Calu3 (cell line): ENCODE measurements around the gene OR2AG2. TPM values are rescaled to one million over a fixed set of nuclear protein-coding genes. Genes with fewer than 3 reads are reported as not detected.

Experiments
- BruUV-seq: library from RNA; stranded (reverse); fragments of 400-500 nt; replicated peaks from 2 replicates; lab custom pipeline; 2021; lab: Mats Ljungman, UMichigan
- CTCF ChIA-PET: fragments of 300-600 bp; sonication (Branson Sonifier 250); formaldehyde crosslinking; loops from one replicate; lab custom pipeline; 2022; ENCODE audit warnings: antibody characterized with exemption; lab: Charles Lee
- DNase-seq: peaks from one replicate; pipeline ENCODE4 v3.0.0; 2022
- H3K27ac Mint-ChIP-seq: one replicate; pipeline ENCODE4 v1.8.0; 2022; ENCODE audit warnings: mixed read lengths; ENCODE audit not compliant: unreplicated experiment
- H3K27me3 Mint-ChIP-seq: one replicate; pipeline ENCODE4 v1.8.0; 2022; ENCODE audit warnings: mixed read lengths; ENCODE audit not compliant: unreplicated experiment
- H3K36me3 Mint-ChIP-seq: one replicate; pipeline ENCODE4 v1.8.0; 2022; ENCODE audit warnings: mild to moderate bottlenecking, moderate library complexity, mixed read lengths; ENCODE audit not compliant: insufficient read depth, unreplicated experiment
- H3K4me1 Mint-ChIP-seq: one replicate; pipeline ENCODE4 v1.8.0; 2022; ENCODE audit warnings: mild to moderate bottlenecking, low read depth, mixed read lengths; ENCODE audit not compliant: unreplicated experiment
- H3K4me3 Mint-ChIP-seq: one replicate; pipeline ENCODE4 v1.8.0; 2022; ENCODE audit warnings: mild to moderate bottlenecking, low read depth, moderate library complexity, mixed read lengths; ENCODE audit not compliant: unreplicated experiment
- H3K9me3 Mint-ChIP-seq: one replicate; pipeline ENCODE4 v1.8.0; 2022; ENCODE audit warnings: low read depth, mixed read lengths; ENCODE audit not compliant: unreplicated experiment
- intact Hi-C: fragments of 100-400 bp; cut with micrococcal nuclease; formaldehyde crosslinking; loops from one replicate; pipeline ENCODE4 v1.10.0; 2022; ENCODE audit not compliant: unreplicated experiment
- total RNA-seq: library from RNA; stranded (reverse); gene quantifications from 2 replicates; pipeline ENCODE4 v1.2.3, GENCODE V29; 2022
- TF ChIP-seq, protein P1 (sequence below): fragments of 200-600 bp; IDR thresholded peaks from one replicate; pipeline ENCODE4 v1.8.0; 2022; ENCODE audit warnings: antibody characterized with exemption; ENCODE audit not compliant: unreplicated experiment

OR2AG2 gene
- total RNA-seq, 1 experiment from 2014 or later: not detected

DNA sequence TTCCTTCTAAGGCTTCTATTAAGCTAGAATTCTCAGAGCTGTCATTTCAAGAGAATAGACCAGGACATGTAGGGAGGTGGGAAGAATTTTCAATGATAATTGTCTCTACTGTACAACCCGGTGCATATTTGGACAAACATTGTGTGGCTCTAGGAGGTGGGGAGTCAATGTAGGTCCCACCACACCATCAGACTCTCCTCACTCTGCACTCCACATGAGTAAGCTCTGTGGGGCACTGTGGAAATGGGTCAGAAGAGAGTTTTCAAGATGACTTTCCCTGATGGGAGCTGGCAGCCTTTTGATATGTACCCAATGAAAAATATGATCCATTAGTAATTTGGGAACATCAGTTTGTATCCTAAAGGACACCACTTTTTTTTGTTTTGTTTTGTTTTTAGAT, 33.2 kb downstream of the OR2AG2 start:
- no TSS peak for BruUV-seq
- Mint-ChIP-seq H3K27ac (no peak overlapping the region), H3K27me3 (peaks cover 91% of the 10 kb centered on the region), H3K4me1 (no peaks in the 10 kb centered on the region), H3K9me3 (no peaks in the 10 kb centered on the region), H3K4me3 (no peak overlapping the region), H3K36me3 (no peaks in the 10 kb centered on the region)
- TF ChIP-seq, protein P1, sequence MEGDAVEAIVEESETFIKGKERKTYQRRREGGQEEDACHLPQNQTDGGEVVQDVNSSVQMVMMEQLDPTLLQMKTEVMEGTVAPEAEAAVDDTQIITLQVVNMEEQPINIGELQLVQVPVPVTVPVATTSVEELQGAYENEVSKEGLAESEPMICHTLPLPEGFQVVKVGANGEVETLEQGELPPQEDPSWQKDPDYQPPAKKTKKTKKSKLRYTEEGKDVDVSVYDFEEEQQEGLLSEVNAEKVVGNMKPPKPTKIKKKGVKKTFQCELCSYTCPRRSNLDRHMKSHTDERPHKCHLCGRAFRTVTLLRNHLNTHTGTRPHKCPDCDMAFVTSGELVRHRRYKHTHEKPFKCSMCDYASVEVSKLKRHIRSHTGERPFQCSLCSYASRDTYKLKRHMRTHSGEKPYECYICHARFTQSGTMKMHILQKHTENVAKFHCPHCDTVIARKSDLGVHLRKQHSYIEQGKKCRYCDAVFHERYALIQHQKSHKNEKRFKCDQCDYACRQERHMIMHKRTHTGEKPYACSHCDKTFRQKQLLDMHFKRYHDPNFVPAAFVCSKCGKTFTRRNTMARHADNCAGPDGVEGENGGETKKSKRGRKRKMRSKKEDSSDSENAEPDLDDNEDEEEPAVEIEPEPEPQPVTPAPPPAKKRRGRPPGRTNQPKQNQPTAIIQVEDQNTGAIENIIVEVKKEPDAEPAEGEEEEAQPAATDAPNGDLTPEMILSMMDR: no peak
- intact Hi-C loops: loop anchor here (1.0 kb wide), 1 partner anchor 19 kb away; no protein-coding TSS in a partner anchor
- no peak for DNase-seq
- CTCF ChIA-PET: no interaction called here

DNA sequence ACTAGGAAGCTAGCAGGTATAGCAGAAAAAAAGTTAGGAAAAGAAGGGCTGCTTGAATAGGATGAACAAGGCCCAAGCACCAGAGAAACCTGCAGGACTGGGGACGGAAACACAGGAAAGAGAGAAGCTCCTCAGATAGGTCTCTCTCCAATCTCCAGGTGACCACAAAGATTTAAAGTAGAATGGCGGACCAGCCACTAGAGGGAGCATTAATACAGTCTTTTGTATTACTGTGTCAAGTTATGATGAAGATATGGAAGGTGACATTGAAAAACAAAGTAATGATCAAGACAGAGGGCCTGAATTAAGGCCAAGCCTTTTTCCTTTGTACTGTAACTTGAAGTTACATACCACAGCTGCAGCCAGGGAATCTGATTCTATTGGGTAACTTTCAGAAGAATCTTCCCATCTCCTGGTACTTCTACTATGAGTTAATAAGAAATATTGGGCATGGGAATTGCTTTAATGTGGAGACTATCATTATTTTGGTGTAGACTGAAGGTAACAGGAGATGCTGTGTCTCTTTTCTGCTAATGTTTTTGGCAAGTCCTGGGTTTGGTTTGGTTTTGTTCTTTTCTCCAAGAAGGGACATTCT, 33.8 kb downstream of the OR2AG2 start:
- intact Hi-C loops: loop anchor here (1.0 kb wide), 1 partner anchor 19 kb away; no protein-coding TSS in a partner anchor
- no peaks in the 10 kb centered on the region for H3K4me1 Mint-ChIP-seq
- no peak overlapping the region for H3K27ac Mint-ChIP-seq
- CTCF ChIA-PET: interaction anchor here (0.7 kb wide), 2 partner anchors 14 to 17 kb away, joined by 3 read pairs; no protein-coding TSS in a partner anchor
- H3K4me3 Mint-ChIP-seq: no peak overlapping the region
- no peaks in the 10 kb centered on the region for H3K36me3 Mint-ChIP-seq
- TF ChIP-seq, protein P1: peak; percentile 29
- BruUV-seq: no TSS peak
- peak; percentile 50 for DNase-seq
- H3K9me3 Mint-ChIP-seq: no peaks in the 10 kb centered on the region
- peaks cover 86% of the 10 kb centered on the region for H3K27me3 Mint-ChIP-seq

DNA sequence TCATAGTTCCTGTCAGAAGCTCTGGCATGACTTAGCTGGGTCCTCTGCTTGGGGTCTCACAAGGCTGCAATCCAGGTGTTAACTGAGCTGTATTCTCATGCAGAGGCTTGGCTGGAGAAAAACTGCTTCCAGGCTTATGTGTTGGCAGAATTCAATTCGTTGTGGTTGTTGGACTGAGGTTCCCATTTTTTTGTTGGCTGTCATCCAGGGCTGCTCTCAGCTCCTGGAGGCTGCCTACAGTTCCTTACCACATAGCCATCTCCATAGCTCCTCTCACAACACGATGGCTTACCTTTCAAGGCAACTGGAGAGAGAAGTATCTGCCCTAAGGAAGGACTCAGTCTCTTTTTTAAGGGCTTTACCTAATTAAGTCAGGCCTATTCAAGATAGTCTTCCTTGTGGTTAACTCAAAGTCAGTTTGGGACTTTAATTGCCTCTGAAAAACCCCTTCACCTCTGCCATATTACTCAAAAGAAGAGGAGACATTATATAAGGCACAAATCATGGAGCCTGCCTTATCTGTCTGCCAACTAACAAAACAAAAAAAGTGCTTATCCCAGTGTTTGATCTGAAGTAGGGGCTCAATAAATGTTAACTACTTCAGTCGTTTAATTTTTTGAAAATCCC, 35.2 kb downstream of the OR2AG2 start:
- DNase-seq: no peak
- Mint-ChIP-seq H3K27ac (no peak overlapping the region), H3K36me3 (no peaks in the 10 kb centered on the region), H3K27me3 (peaks cover 74% of the 10 kb centered on the region), H3K4me1 (no peaks in the 10 kb centered on the region), H3K9me3 (no peaks in the 10 kb centered on the region), H3K4me3 (no peak overlapping the region)
- intact Hi-C loops: no loop called here
- CTCF ChIA-PET: interaction anchor here (0.5 to 1.9 kb wide), 2 partner anchors 19 to 253 kb away, joined by 5 to 6 read pairs; no protein-coding TSS in a partner anchor
- TF ChIP-seq, protein P1: no peak
- no TSS peak for BruUV-seq

DNA sequence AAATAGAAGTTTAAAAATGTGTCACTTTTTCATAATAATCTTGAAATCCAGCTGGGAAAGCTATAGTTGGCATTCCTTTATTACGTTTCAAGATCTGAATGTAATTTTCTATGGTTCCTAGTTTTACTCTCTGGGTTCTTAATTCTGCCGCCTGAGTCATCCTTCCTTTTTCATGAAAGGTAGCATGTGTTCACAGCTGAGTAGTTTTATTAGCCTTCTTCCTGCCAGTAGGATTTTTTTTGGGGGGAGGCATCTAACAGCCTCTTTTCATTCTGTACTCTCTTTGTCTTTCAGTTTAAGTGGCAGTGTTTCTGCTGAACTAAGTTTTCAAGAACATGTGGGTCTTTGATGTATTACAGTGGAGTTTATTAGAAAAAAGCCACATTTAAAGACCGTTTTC, 36.5 kb downstream of the OR2AG2 start:
- no peaks in the 10 kb centered on the region for H3K4me1 Mint-ChIP-seq
- CTCF ChIA-PET: interaction anchor here (1.9 kb wide), 1 partner anchor 20 kb away, joined by 6 read pairs; no protein-coding TSS in a partner anchor
- DNase-seq: no peak

More for the DNA sequence above, 36.5 kb downstream of the OR2AG2 start:
- Mint-ChIP-seq H3K9me3 (no peaks in the 10 kb centered on the region), H3K4me3 (no peak overlapping the region), H3K27ac (no peak overlapping the region), H3K27me3 (peaks cover 62% of the 10 kb centered on the region), H3K36me3 (no peaks in the 10 kb centered on the region)
- intact Hi-C loops: no loop called here
- TF ChIP-seq, protein P1: no peak
- no TSS peak for BruUV-seq
